ENCODE results near the gene SRD5A2. TPM values are rescaled to one million over a fixed set of nuclear protein-coding genes. Genes with fewer than 3 reads are reported as not detected.

Gene SRD5A2
- total RNA-seq, 1 experiment from 2014 or later, result not detected

GRCh38 chr2:31476511-31477180 is 104.1 kb downstream of the SRD5A2 start:
- no peaks in the 10 kb centered on the region for H3K79me2 ChIP-seq (ENCODE audit: insufficient read depth, low read length)
- RAD21 ChIA-PET (ENCODE audit: low non-redundant PET in 1 of 2, low total read pairs in 2 of 2, uncharacterized antibody in 2 of 2, unreplicated experiment in 2 of 2), result no interaction called here
- no peak for ATAC-seq
- H4K20me1 ChIP-seq (ENCODE audit: insufficient read depth), result no peaks in the 10 kb centered on the region
- no peak overlapping the region for H2AFZ ChIP-seq (ENCODE audit: low read depth, low read length, poor library complexity, severe bottlenecking)
- H3K9me2 ChIP-seq (ENCODE audit: insufficient read depth), result no peaks in the 10 kb centered on the region
- H3K27me3 ChIP-seq (ENCODE audit: insufficient read depth, low read length), result peaks cover 43% of the 10 kb centered on the region
- POLR2A ChIA-PET, result no interaction called here
- H3K4me2 ChIP-seq (ENCODE audit: low read length), result no peak overlapping the region
- no peak overlapping the region for H3K27ac ChIP-seq (ENCODE audit: low read depth, low read length)
- no peak overlapping the region for H3K9ac ChIP-seq (ENCODE audit: low read length)
- no peaks in the 10 kb centered on the region for H3K9me3 ChIP-seq (ENCODE audit: control insufficient read depth in 1 of 2, insufficient read depth in 1 of 2, low read depth in 1 of 2, low read length in 2 of 2)
- BruUV-seq (replicated peaks), result no TSS peak
- no peaks in the 10 kb centered on the region for H3K4me1 ChIP-seq (ENCODE audit: control insufficient read depth in 1 of 2, insufficient read depth in 2 of 2, low read length in 2 of 2)
- no peak for TF ChIP-seq FOSL1 (IDR thresholded peaks at IDR 0.05; ENCODE audit: low read depth)
- TF ChIP-seq CTCF (IDR thresholded peaks at IDR 0.05 in 2 of 3, conservative IDR thresholded peaks at IDR 0.05 in 1 of 3; ENCODE audit: borderline replicate concordance in 1 of 3, insufficient read depth in 1 of 3, low read depth in 2 of 3, low read length in 2 of 3), result no peak
- no peak for TF ChIP-seq EZH2 (IDR thresholded peaks at IDR 0.05)
- no peak for TF ChIP-seq EZH2phosphoT487 (IDR thresholded peaks at IDR 0.05; ENCODE audit: borderline replicate concordance)
- TF ChIP-seq ELF1 (IDR thresholded peaks at IDR 0.05; ENCODE audit: borderline replicate concordance, low read depth), result no peak
- no peak for TF ChIP-seq EGR1 (IDR thresholded peaks at IDR 0.05; ENCODE audit: low read depth)
- no peak for TF ChIP-seq POLR2AphosphoS5 (IDR thresholded peaks at IDR 0.05; ENCODE audit: low read depth, low read length)
- TF ChIP-seq, protein P1, sequence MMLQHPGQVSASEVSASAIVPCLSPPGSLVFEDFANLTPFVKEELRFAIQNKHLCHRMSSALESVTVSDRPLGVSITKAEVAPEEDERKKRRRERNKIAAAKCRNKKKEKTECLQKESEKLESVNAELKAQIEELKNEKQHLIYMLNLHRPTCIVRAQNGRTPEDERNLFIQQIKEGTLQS (IDR thresholded peaks at IDR 0.05), result no peak
- no peak for TF ChIP-seq TCF7L2 (IDR thresholded peaks at IDR 0.05; ENCODE audit: borderline replicate concordance, extremely low read depth, insufficient read depth, insufficient read length)
- TF ChIP-seq CBX3 (IDR thresholded peaks at IDR 0.05; ENCODE audit: low read depth), result no peak
- no peak overlapping the region for H3K4me3 ChIP-seq (replicated peaks in 1 of 2; ENCODE audit: low read depth in 1 of 2, low read length in 2 of 2)
- CTCF ChIA-PET, result no interaction called here
- intact Hi-C loops (cut with micrococcal nuclease), result no loop called here
- no peak for DNase-seq (ENCODE audit: low read depth, low spot score)
- H3K36me3 ChIP-seq (ENCODE audit: control insufficient read depth in 1 of 2, insufficient read depth in 2 of 2, low read length in 2 of 2), result no peaks in the 10 kb centered on the region

Measured in HCT116 (cell line).